Right kidney (tissue), 9 donors: ENCODE data around the gene SND1.
A peak's percentile ranks its signal among the peaks of the same experiment; 100 is the strongest.

Experiments
- DNase-seq: peaks from one replicate; pipeline ENCODE4 v3.0.0-alpha.2; 2016
- long read RNA-seq, 8 donors: transcript quantifications; one replicate each; lab custom pipeline, GENCODE V29; 2026

SND1 gene
- long read RNA-seq, donor 1, transcript SND1-201 (24 exons, 3,476 nt) = major isoform, 23 of 60 reads
- long read RNA-seq, donor 1, transcript SND1-203 (2 exons, 793 nt) = minor isoform, 5 of 60 reads
- long read RNA-seq, donor 1, partial matches to known transcripts = 32 of 60 reads
- long read RNA-seq, donor 1, other reads (novel, unspliced or antisense) = 0 of 60 reads
- long read RNA-seq, donor 2, transcript SND1-203 (2 exons, 793 nt) = minor isoform, 7 of 31 reads
- long read RNA-seq, donor 2, transcript SND1-201 (24 exons, 3,476 nt) = major isoform, 11 of 31 reads
- long read RNA-seq, donor 2, partial matches to known transcripts = 13 of 31 reads
- long read RNA-seq, donor 2, other reads (novel, unspliced or antisense) = 0 of 31 reads
- long read RNA-seq, donor 3, transcript SND1-201 (24 exons, 3,476 nt) = major isoform, 12 of 29 reads
- long read RNA-seq, donor 3, partial matches to known transcripts = 15 of 29 reads
- long read RNA-seq, donor 3, other reads (novel, unspliced or antisense) = 0 of 29 reads
- long read RNA-seq, donor 4, transcript SND1-201 (24 exons, 3,476 nt) = major isoform, 11 of 54 reads
- long read RNA-seq, donor 4, transcript SND1-203 (2 exons, 793 nt) = minor isoform, 5 of 54 reads
- long read RNA-seq, donor 4, partial matches to known transcripts = 35 of 54 reads
- long read RNA-seq, donor 4, other reads (novel, unspliced or antisense) = 0 of 54 reads
- long read RNA-seq, donor 5, transcript SND1-201 (24 exons, 3,476 nt) = major isoform, 18 of 33 reads
- long read RNA-seq, donor 5, partial matches to known transcripts = 14 of 33 reads
- long read RNA-seq, donor 5, other reads (novel, unspliced or antisense) = 0 of 33 reads
- long read RNA-seq, donor 6, transcript SND1-201 (24 exons, 3,476 nt) = major isoform, 11 of 45 reads
- long read RNA-seq, donor 6, transcript SND1-203 (2 exons, 793 nt) = minor isoform, 5 of 45 reads
- long read RNA-seq, donor 6, partial matches to known transcripts = 28 of 45 reads
- long read RNA-seq, donor 6, other reads (novel, unspliced or antisense) = 0 of 45 reads
- long read RNA-seq, donor 7, transcript SND1-201 (24 exons, 3,476 nt) = major isoform, 32 of 136 reads
- long read RNA-seq, donor 7, transcript SND1-203 (2 exons, 793 nt) = minor isoform, 11 of 136 reads
- long read RNA-seq, donor 7, transcript SND1-214 (4 exons, 1,447 nt) = minor isoform, 5 of 136 reads
- long read RNA-seq, donor 7, partial matches to known transcripts = 86 of 136 reads
- long read RNA-seq, donor 7, other reads (novel, unspliced or antisense) = 0 of 136 reads
- long read RNA-seq, donor 8, transcript SND1-201 (24 exons, 3,476 nt) = major isoform, 17 of 39 reads
- long read RNA-seq, donor 8, transcript SND1-203 (2 exons, 793 nt) = minor isoform, 5 of 39 reads
- long read RNA-seq, donor 8, partial matches to known transcripts = 11 of 39 reads
- long read RNA-seq, donor 8, other reads (novel, unspliced or antisense) = 5 of 39 reads

- peak; percentile 94 for DNase-seq
Measured at GRCh38 chr7:127651556-127652332, at the start of gene SND1. TSS of gene SND1 (plus strand) at chr7:127652194. CDS start at chr7:127652374, 180 bp downstream.

- no peak for DNase-seq
Measured at GRCh38 chr7:127608446-127608845, 43.5 kb upstream of the SND1 start.

GRCh38 chr7:127609297-127609696, 42.7 kb upstream of the SND1 start:
- no peak for DNase-seq

GRCh38 chr7:127612263-127612662, 39.7 kb upstream of the SND1 start:
- no peak for DNase-seq

- DNase-seq = no peak
Measured at GRCh38 chr7:127616724-127617123, 35.3 kb upstream of the SND1 start.

- no peak for DNase-seq
Measured at GRCh38 chr7:127618042-127618441, 34.0 kb upstream of the SND1 start, which contains the start of gene PAX4. TSS of gene PAX4 (minus strand) at chr7:127618142. CDS start at chr7:127615928, 2,214 bp downstream.

GRCh38 chr7:127618775-127619174, 33.2 kb upstream of the SND1 start:
- DNase-seq = no peak

- DNase-seq = peak; percentile 52
Measured at GRCh38 chr7:127619681-127620405, 32.2 kb upstream of the SND1 start.

GRCh38 chr7:127620406-127621233, 31.4 kb upstream of the SND1 start:
- DNase-seq = no peak

- no peak for DNase-seq
Measured at GRCh38 chr7:127625331-127625730, 26.7 kb upstream of the SND1 start.

GRCh38 chr7:127628445-127628844, 23.5 kb upstream of the SND1 start:
- DNase-seq = no peak

- no peak for DNase-seq
Measured at GRCh38 chr7:127629268-127629854, 22.6 kb upstream of the SND1 start.

GRCh38 chr7:127632276-127632910, 19.6 kb upstream of the SND1 start:
- no peak for DNase-seq

GRCh38 chr7:127635659-127636285, 16.2 kb upstream of the SND1 start:
- DNase-seq = no peak

- no peak for DNase-seq
Measured at GRCh38 chr7:127638197-127638596, 13.8 kb upstream of the SND1 start.

GRCh38 chr7:127644484-127644883, 7.5 kb upstream of the SND1 start:
- DNase-seq = no peak

GRCh38 chr7:127647636-127648035, 4.4 kb upstream of the SND1 start:
- DNase-seq = no peak

GRCh38 chr7:127648986-127649385, 3.0 kb upstream of the SND1 start:
- DNase-seq = no peak
